ENCODE measurements around the gene FUT1. TPM values are rescaled to one million over a fixed set of nuclear protein-coding genes. Genes with fewer than 3 reads are reported as not detected.

Gene FUT1
- 1 to 10 TPM; 1.7 to 3.0 (median 2.0) TPM for total RNA-seq

DNA sequence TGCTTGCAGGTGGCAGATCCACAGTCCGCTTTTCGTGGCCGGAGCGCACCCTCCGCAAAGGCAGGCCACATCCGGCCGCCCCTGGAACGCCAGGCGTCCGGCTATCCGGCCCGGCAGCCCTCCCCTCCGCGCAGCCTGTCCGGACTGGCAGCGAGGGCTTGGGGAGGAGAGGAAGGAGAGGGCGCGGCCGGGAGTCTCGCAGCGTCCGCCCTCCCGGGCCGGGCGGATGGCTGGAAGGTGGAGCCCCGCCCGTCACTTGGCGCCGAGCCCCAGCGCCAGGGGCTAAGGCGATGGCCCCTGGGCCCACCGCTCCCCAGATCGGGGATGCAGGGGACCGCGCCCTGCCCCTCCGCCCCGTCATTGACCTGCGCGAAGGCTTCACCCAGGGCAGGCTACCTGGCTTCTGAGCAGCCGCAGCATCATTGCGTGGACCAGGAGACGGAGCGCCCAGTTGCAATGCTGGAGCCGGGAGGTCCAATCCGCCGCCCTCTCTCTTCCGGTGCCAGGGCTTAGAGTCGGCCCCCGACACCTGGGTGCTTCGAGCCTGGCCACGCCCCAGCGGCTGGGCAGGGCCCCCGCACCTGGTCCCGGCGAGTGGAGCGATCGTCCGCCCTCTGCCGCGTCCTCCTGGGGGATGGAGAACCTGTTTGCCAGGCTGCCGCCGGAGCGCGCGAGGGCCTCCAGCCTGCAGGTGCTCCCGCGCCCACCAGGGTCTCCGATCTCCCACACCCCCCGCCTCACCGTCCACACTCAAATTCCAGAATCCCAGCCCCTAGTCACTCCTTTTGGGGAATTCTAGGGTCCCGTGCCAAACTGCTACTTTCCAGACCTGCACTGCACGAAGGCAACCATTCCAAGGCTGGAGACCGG is at the start of gene FUT1:
TSS of gene FUT1 (minus strand) at position 146 of the 870 bp plus-strand sequence. CDS start 1,360 bp downstream, outside the sequence.
- peak; percentile 86 to 93 for DNase-seq
- Histone ChIP-seq H3K4me1 (peaks cover 9 to 22% of the 10 kb centered on the region in 2 donors), H3K27me3 (no peaks in the 10 kb centered on the region), H3K27ac (peak within 1 kb of the TSS; percentile 24 to 56 (median 49)), H3K36me3 (no peaks in the 10 kb centered on the region), H3K9me3 (no peaks in the 10 kb centered on the region), H3K4me3 (replicated peaks in 1 of 3) (peak within 1 kb of the TSS; percentile 4 to 36 (median 18))
- peak in 4 of 6 experiments; percentile 26 to 48 (median 32) for TF ChIP-seq CTCF (IDR thresholded peaks at IDR 0.05)
- TF ChIP-seq POLR2A (IDR thresholded peaks at IDR 0.05) = peak in 1 of 2 donors; percentile 58
- intact Hi-C loops (cut with DNase I) = no loop called here
- 8 to 17% methylated on average over 12 to 18 of the region's 73 CpGs for WGBS, 2 donors

- no peak for DNase-seq
- no peak overlapping the region for H3K4me3 ChIP-seq (replicated peaks in 1 of 3)
- H3K36me3 ChIP-seq = peaks cover 0 to 3% of the 10 kb centered on the region in 2 donors
- WGBS, 2 donors = 90 to 92% methylated on average over 18 to 39 of the region's 44 CpGs
- intact Hi-C loops (cut with DNase I) = loop anchor here (5.0 kb wide), 1 partner anchor 173 kb away; no protein-coding TSS in a partner anchor
- TF ChIP-seq POLR2A (IDR thresholded peaks at IDR 0.05) = no peak
- TF ChIP-seq CTCF (IDR thresholded peaks at IDR 0.05) = no peak
- no peak overlapping the region for H3K27ac ChIP-seq
- no peaks in the 10 kb centered on the region for H3K9me3 ChIP-seq
- peaks cover 4 to 17% of the 10 kb centered on the region in 2 donors for H3K4me1 ChIP-seq
- H3K27me3 ChIP-seq = no peaks in the 10 kb centered on the region
Observed at GRCh38 chr19:48799358-48800300, 47.2 kb upstream of the FUT1 start.

DNA sequence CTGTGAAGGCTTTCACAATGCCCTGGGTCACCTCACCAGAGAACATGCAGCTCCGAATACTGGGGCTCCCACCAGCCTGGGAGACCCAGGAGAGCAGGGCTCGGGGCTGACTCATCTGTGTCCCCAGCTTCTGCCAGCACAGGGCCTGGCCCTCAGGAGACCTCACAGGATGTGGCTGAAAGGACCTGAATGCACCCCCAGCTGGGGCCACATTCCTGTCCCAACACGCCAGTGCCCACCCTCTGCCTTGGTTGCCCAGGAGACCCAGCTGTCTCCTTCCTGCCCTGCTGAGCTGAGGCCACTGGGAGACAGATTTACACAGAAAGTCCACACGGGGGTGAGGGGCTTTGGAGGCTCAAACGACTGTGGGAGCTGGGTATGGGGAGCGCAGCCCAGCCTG is 46.5 kb upstream of the FUT1 start:
- Histone ChIP-seq H3K4me1 (peaks cover 6 to 18% of the 10 kb centered on the region in 2 donors), H3K4me3 (replicated peaks in 1 of 3) (no peak overlapping the region), H3K9me3 (no peaks in the 10 kb centered on the region), H3K27ac (no peak overlapping the region), H3K36me3 (peaks cover 0 to 3% of the 10 kb centered on the region in 2 donors), H3K27me3 (no peaks in the 10 kb centered on the region)
- intact Hi-C loops (cut with DNase I) = loop anchor here (5.0 kb wide), 1 partner anchor 173 kb away; no protein-coding TSS in a partner anchor
- WGBS, 2 donors = 48 to 60% methylated on average over 4 of the region's 6 CpGs
- no peak for DNase-seq
- TF ChIP-seq CTCF (IDR thresholded peaks at IDR 0.05) (no peak), POLR2A (IDR thresholded peaks at IDR 0.05) (no peak)

- no peak overlapping the region for H3K4me3 ChIP-seq (replicated peaks in 1 of 3)
- no peak overlapping the region for H3K27ac ChIP-seq
- 94% methylated on average over 1 to 7 of the region's 7 CpGs for WGBS, 2 donors
- H3K36me3 ChIP-seq = peaks cover 0 to 3% of the 10 kb centered on the region in 2 donors
- TF ChIP-seq POLR2A (IDR thresholded peaks at IDR 0.05) (no peak), CTCF (IDR thresholded peaks at IDR 0.05) (no peak)
- no peaks in the 10 kb centered on the region for H3K9me3 ChIP-seq
- DNase-seq = no peak
- H3K4me1 ChIP-seq = peaks cover 6 to 18% of the 10 kb centered on the region in 2 donors
- intact Hi-C loops (cut with DNase I) = loop anchor here (5.0 kb wide), 1 partner anchor 175 kb away; no protein-coding TSS in a partner anchor
- H3K27me3 ChIP-seq = no peaks in the 10 kb centered on the region
Observed at GRCh38 chr19:48797103-48797502, 44.7 kb upstream of the FUT1 start.
